Hypothalamus (tissue), 51 donors: ENCODE measurements around the gene CCDC39.

ENCODE experiments used
- DNase-seq, 51 donors: peaks; one replicate each; lab custom pipeline; 2025; lab: John Stamatoyannopoulos, UW

The CCDC39 gene

GRCh38 chr3:180679178-180680096 lies at the start of gene CCDC39:
TSS of gene CCDC39 (minus strand) at chr3:180679489. CDS start at chr3:180679380, 109 bp downstream.
- peak in 50 of 51 donors; percentile 4 to 80 (median 36) for DNase-seq

- DNase-seq, result no peak
Measured at GRCh38 chr3:180720012-180720411, 40.7 kb upstream of the CCDC39 start.

- DNase-seq, result no peak
Measured at GRCh38 chr3:180707896-180708295, 28.6 kb upstream of the CCDC39 start.

- no peak for DNase-seq
Measured at GRCh38 chr3:180705619-180706018, 26.3 kb upstream of the CCDC39 start.

GRCh38 chr3:180704532-180704931 lies 25.2 kb upstream of the CCDC39 start:
- DNase-seq, result no peak

GRCh38 chr3:180700941-180701340 lies 21.7 kb upstream of the CCDC39 start:
- DNase-seq, result peak in 1 of 51 donors; percentile 2

- no peak for DNase-seq
Measured at GRCh38 chr3:180698760-180699270, 19.5 kb upstream of the CCDC39 start.

- DNase-seq, result no peak
Measured at GRCh38 chr3:180694321-180694720, 15.0 kb upstream of the CCDC39 start.

- DNase-seq, result no peak
Measured at GRCh38 chr3:180693656-180694055, 14.4 kb upstream of the CCDC39 start.

GRCh38 chr3:180690061-180690460 lies 10.8 kb upstream of the CCDC39 start:
- no peak for DNase-seq

GRCh38 chr3:180684807-180685206 lies 5.5 kb upstream of the CCDC39 start:
- DNase-seq, result peak in 2 of 51 donors; percentile 2 to 3

GRCh38 chr3:180683816-180684215 lies 4.5 kb upstream of the CCDC39 start:
- DNase-seq, result peak in 1 of 51 donors; percentile 5

- DNase-seq, result peak in 17 of 51 donors; percentile 1 to 61 (median 16)
Measured at GRCh38 chr3:180680097-180680430, 775 bp upstream of the CCDC39 start.

GRCh38 chr3:180678231-180678630 lies 1.1 kb downstream of the CCDC39 start:
- no peak for DNase-seq

GRCh38 chr3:180661444-180661843 lies 17.8 kb downstream of the CCDC39 start:
- DNase-seq, result no peak

GRCh38 chr3:180657094-180657493 lies 22.2 kb downstream of the CCDC39 start:
- DNase-seq, result no peak

- DNase-seq, result no peak
Measured at GRCh38 chr3:180656406-180656805, 22.9 kb downstream of the CCDC39 start.

- DNase-seq, result no peak
Measured at GRCh38 chr3:180646187-180646790, 33.0 kb downstream of the CCDC39 start.

- no peak for DNase-seq
Measured at GRCh38 chr3:180640987-180641386, 38.3 kb downstream of the CCDC39 start.

GRCh38 chr3:180633722-180634121 lies 45.6 kb downstream of the CCDC39 start:
- DNase-seq, result no peak

- no peak for DNase-seq
Measured at GRCh38 chr3:180631317-180631716, 48.0 kb downstream of the CCDC39 start.

- no peak for DNase-seq
Measured at GRCh38 chr3:180630371-180630770, 48.9 kb downstream of the CCDC39 start.
